HG03354 (cell line): ENCODE results near the gene NLRP2B.
"Not testable (repeated sequence)": the region's sequence is repeated elsewhere in the genome, so short reads cannot be mapped to it uniquely, and the experiment has no call there.

Experiments used
- ATAC-seq: cut with Tn5 transposase; IDR thresholded peaks from one replicate; pipeline ENCODE4 v1.9.1; 2021; ENCODE audit warnings: mild to moderate bottlenecking; ENCODE audit not compliant: unreplicated experiment, poor library complexity, severe bottlenecking

Gene NLRP2B

GRCh38 chrX:57680160-57680559 lies at the start of gene NLRP2B:
Gene NLRP2B, minus strand, starts transcription at chrX:57680260.
- ATAC-seq: no peak

GRCh38 chrX:57725995-57726394 lies 45.9 kb upstream of the NLRP2B start:
- ATAC-seq: not testable (repeated sequence)

DNA sequence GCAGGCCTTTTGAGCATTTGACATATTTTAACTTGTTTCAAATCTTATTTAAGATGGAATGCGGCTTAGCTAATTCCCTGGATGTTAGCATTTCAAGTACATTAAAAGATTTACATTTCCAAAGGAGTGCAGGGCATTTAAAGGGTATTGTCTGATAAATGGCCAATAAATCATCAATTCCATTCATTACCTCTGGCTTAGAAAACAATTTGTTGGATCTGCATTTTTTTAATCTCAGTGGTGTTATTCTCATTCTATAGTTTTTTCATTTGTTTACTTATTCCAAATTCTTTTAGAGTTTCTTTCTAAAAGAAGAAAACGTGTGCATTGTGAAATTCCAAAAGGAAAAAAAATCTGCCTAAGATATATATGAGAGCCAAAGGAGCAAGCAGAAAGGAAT lies 1.3 kb upstream of the NLRP2B start:
- ATAC-seq: no peak

- ATAC-seq: no peak
Observed at GRCh38 chrX:57678686-57679428, 1.2 kb downstream of the NLRP2B start.

DNA sequence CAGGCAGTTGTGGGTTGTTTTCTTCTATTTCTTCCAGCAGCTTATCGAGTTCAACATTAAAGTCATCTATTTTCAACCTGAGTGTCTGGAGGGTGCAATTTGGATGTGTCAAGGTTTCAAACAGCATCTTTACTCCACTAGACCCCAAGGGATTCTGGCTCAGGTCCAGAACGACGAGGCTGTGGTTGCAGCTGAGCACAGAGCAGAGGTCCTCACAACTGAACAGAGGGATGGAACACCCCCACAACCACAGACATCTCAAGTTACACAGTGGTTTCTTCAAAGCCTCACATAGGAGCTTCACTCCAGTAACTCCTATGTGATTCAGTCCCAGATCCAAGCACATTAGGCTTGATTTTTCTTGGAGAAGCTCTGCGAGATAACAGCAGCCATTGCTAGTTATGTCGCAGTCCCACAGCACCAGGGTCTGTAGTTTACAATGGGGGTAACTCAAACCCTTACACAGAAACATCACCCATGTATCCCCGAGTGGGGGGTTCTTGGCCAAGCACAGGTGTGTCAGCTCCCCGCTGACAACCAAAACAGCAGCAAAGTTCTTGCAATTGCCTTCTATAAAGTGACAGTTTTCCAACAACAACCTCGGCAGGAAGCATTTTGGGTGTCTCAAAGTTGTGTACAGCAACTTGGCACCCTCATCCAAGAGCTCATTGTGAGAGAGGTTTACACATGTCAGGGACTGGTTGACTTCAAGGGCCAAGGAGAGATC lies 2.8 kb downstream of the NLRP2B start:
- ATAC-seq: no peak

DNA sequence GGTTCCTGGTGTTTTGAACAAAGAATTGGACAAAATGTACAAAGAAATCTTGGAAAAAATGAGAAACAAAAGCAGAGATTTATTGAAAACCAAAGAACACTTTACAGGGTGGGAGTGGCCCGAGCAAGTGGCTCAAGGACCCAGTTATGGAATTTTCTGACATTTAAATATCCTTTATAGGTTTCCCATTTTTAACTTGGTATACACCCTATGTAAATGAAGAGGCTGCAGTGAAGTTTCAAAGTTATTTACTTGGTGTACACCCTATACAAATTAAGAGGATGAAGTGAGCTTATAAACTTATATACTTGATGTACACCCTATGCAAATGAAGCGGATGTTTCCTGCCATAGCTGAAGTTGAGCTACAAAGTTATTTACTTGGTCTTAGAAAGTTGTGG lies 4.7 kb downstream of the NLRP2B start:
- ATAC-seq: no peak

GRCh38 chrX:57674861-57675260 lies 5.2 kb downstream of the NLRP2B start:
- no peak for ATAC-seq

DNA sequence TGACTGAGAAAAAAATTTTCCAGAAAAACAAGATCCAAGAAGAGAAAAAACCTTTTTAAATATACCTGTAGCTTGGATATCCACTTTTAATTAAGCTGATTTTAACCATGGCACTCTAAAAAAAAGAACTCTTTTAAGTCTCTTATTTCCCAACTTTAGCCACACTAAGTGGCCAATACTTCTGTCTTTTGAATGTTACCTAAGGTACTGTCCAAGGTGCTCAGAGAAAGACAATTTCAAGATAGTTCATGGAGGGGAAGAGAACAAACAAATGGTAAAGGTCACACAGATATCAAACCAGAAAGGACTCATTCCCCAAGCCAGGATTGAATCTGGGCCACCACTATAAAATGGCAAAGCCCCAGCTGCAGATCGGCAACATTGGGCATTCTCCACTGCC lies 10.1 kb downstream of the NLRP2B start:
- ATAC-seq: no peak

DNA sequence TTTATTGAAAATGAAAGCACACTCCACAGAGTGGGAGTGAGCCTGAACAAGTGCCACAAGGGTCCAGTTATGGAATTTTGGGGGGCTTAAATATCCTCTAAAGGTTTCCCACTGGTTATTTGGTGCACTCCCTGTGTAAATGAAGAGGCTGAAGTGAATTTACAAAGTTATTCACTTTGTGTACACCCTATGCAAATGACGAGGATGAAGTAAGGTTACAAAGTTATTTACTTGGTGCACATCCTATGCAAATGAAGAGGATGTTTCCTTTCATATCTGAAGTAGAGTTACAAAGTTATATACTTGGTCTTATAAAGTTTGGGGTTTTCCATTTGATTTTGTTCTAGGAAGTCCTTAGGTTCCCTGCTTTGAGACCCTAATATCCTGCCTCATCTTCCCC lies 13.1 kb downstream of the NLRP2B start:
- no peak for ATAC-seq

DNA sequence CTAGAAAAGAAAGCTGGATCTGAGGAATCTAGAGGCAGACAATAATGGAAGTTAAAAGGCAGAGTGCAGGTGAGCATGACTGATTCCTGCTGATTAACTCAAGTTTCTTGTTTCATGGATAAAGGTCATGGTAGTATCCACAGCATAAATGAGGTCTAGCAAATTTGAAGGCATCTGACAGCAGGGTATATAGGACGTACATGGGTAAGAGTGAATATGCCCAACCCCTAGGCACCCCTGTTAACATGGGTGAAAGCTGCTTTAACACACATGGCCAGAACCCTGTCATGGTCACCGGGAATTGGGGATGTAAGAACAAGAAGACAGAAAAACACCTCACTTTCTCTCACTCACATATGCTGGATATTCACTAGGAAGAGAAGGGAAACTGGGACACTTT lies 25.0 kb downstream of the NLRP2B start:
- no peak for ATAC-seq

DNA sequence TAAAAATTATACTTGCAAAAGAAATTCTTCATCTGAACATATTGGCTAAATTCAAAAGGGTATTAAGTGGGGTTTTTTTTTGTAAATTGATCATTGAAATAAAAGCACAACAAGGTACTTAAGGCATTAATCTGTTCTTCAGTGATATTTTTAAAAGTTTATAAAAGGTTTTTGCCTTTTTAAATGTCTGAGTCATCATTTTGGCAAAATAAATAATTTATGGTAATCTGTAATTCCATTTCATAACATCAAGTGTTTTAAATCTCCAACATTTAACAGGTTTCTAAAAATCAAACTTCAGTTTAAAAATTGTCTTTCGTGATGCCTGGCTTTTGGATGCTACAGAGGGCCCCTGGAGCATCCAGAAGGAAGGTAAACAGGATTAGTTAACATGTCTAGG lies 27.4 kb downstream of the NLRP2B start:
- no peak for ATAC-seq

- ATAC-seq: no peak
Observed at GRCh38 chrX:57651169-57651919, 28.7 kb downstream of the NLRP2B start.

- ATAC-seq: no peak
Observed at GRCh38 chrX:57647020-57647419, 33.0 kb downstream of the NLRP2B start.

DNA sequence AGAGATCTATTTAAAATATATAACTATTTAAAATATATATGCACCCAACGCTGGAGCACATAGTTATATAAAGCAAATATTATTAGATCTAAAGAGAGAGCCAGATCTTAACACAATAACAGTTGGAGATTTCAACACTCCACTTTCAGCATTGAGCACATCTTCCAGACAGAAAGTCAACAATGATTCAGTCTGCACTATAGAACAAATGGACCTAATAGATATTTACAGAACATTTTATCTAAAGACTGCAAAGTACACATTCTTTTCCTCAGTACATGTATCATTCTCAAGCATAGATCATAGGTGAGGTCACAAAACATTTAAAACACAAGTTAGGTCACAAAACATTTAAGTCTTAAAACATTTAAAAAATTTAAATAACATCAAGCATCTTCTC lies 36.4 kb downstream of the NLRP2B start:
- ATAC-seq: no peak

- ATAC-seq: no peak
Observed at GRCh38 chrX:57641338-57641737, 38.7 kb downstream of the NLRP2B start.

- ATAC-seq: no peak
Observed at GRCh38 chrX:57640674-57641016, 39.4 kb downstream of the NLRP2B start.

GRCh38 chrX:57629438-57629837 lies 50.6 kb downstream of the NLRP2B start:
- not testable (repeated sequence) for ATAC-seq
